Adrenal gland (tissue), 12 donors: ENCODE results near the gene NR2F2. TPM values are rescaled to one million over a fixed set of nuclear protein-coding genes. Genes with fewer than 3 reads are reported as not detected.

Experiments
- DNase-seq, 7 donors: peaks; one replicate each; pipeline ENCODE4 v3.0.0-alpha.2; 2019 to 2020
- H3K27ac ChIP-seq, 5 donors: fragments of 200-600 bp; sonication (generic) in 4 of 5; 1 replicate in 3 of 5; 2 replicates in 2 of 5; pipeline versions ENCODE4 v1.5.1 to v1.8.0; 2016 to 2020; ENCODE audit warnings: mild to moderate bottlenecking in 1 of 5
- H3K27me3 ChIP-seq: fragments of 200-600 bp; 2 replicates; pipeline ENCODE4 v1.8.0; 2021
- H3K36me3 ChIP-seq, 2 donors: fragments of 200-600 bp; replicated peaks in 1 of 2; 1 replicate in 1 of 2; 2 replicates in 1 of 2; pipeline versions ENCODE4 v1.5.1 to v1.8.0; 2018 to 2022
- H3K4me1 ChIP-seq, 2 donors: fragments of 200-600 bp; replicated peaks in 1 of 2; 1 replicate in 1 of 2; 2 replicates in 1 of 2; pipeline versions ENCODE4 v1.5.1 to v1.8.0; 2018 to 2021
- H3K4me3 ChIP-seq, 4 donors: fragments of 200-600 bp; sonication (generic) in 3 of 4; one replicate each; pipeline ENCODE4 v1.5.1; 2016 to 2018
- H3K9me3 ChIP-seq, 3 donors: fragments of 200-600 bp; sonication (generic) in 1 of 3; replicated peaks in 1 of 3; 1 replicate in 2 of 3; 2 replicates in 1 of 3; pipeline versions ENCODE4 v1.5.1 to v1.8.0; 2016 to 2021
- POLR2A ChIP-seq, 2 donors: fragments of 450-650 bp; IDR thresholded peaks; one replicate each; pipeline ENCODE4 v1.6.1; 2017; ENCODE audit warnings: antibody characterized with exemption in 2 of 2, mild to moderate bottlenecking in 2 of 2, moderate library complexity in 1 of 2
- WGBS, 4 donors: extraction: QIAGEN DNeasy Blood & Tissue Kit in 2 of 4; methylation state at CpG; one replicate each; pipeline versions ENCODE4 v1.1.5 to v1.1.7; 2013 to 2017; 5-methylcytosine and 5-hydroxymethylcytosine counted together
- intact Hi-C, 2 donors: fragments of 100-400 bp; cut with DNase I; formaldehyde crosslinking; loops; one replicate each; pipeline versions ENCODE4 v1.14.1 to v1.15.0; 2022 to 2023
- polyA plus RNA-seq, 3 donors: library from polyadenylated mRNA; stranded (reverse); fragments of 200-250 nt in 2 of 3; fragments of 350-450 nt in 1 of 3; fragmentation: Illumina TruSeq in 1 of 3; extraction: RNeasy Lipid Tissue Mini Kit (QIAGEN cat#74804) in 1 of 3; gene quantifications; one replicate each; pipeline ENCODE4 v1.2.3, GENCODE V29; 2013 to 2014
- total RNA-seq, 9 donors: library from RNA; depleted of rRNA in 4 of 9; stranded (reverse); fragments of >200 nt in 4 of 9; fragments of 120-200 nt in 1 of 9; fragmentation: NEBNext Ultra II Directional in 1 of 9; extraction: Animal tissue kit (Norgen Biotek cat#: 25700) in 1 of 9; gene quantifications; one replicate each; pipeline versions ENCODE4 v1.1.0 to v1.2.4, GENCODE V29; 2013 to 2023
- TF ChIP-seq, protein P1 (sequence below), 6 experiments: fragments of 450-650 bp in 4 of 6; fragments of 200-600 bp in 2 of 6; sonication (generic) in 1 of 6; IDR thresholded peaks; 1 replicate in 5 of 6; 2 replicates in 1 of 6; pipeline versions ENCODE4 v1.5.1 to v1.8.0; 2016 to 2021; ENCODE audit warnings: antibody characterized with exemption in 6 of 6, mild to moderate bottlenecking in 2 of 6, moderate library complexity in 1 of 6
- donor health status: healthy with polysubstance abuse.
- donor health status: Bipolar disorder and iron deficiency.
- donor health status: DM: yes; HTN: yes; CAD: no.
- donor health status: DM: no; HTN: no; CAD: no.
- donor health status: DM: no; HTN: no; CAD: no.
- donor health status: DM: yes; HTN: yes; CAD: no.

NR2F2 gene
- total and polyA plus RNA-seq, 12 donors, result 13.9 to 113 (median 47.1) TPM

DNA sequence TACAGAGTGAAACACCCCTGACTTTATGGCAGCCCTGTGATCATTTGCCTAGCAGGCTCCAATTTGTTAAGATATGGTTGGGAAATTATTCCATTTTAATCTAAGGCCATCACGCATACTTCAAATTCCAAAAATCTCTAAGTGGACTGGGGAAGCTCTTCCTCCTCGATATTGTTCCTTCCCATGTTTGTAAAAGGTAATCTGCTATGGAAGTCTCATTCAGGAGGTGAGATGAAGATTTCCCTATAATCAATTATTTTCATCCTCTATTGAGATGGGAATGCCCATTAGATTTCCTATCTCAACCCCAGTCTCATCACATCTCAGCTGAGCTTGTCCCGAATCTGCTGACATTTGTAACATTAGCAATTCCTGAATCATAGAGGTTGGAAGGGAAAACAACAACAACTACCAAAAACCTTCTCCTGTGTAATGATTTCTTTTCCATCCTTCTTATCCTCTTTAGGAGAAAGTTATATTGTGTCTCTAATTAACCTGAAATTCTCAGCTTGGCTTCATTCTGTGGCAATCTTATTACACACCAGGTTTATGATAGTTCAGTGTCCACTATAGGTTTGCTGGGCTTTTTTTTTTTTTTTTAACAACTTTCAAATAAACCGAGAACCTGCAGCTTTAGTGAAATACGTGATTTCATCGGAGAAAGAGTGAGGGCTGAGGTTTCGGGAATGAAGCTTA lies 2.2 kb upstream of the NR2F2 start:
- no peaks in the 10 kb centered on the region for H3K9me3 ChIP-seq
- 54 to 65% (median 59%) methylated on average over 7 of the region's 7 CpGs for WGBS, 4 donors
- peak overlapping the region in 4 of 5 donors; percentile 23 to 89 (median 60) for H3K27ac ChIP-seq
- no peaks in the 10 kb centered on the region for H3K36me3 ChIP-seq
- TF ChIP-seq POLR2A (IDR thresholded peaks at IDR 0.05), result no peak
- TF ChIP-seq, protein P1, sequence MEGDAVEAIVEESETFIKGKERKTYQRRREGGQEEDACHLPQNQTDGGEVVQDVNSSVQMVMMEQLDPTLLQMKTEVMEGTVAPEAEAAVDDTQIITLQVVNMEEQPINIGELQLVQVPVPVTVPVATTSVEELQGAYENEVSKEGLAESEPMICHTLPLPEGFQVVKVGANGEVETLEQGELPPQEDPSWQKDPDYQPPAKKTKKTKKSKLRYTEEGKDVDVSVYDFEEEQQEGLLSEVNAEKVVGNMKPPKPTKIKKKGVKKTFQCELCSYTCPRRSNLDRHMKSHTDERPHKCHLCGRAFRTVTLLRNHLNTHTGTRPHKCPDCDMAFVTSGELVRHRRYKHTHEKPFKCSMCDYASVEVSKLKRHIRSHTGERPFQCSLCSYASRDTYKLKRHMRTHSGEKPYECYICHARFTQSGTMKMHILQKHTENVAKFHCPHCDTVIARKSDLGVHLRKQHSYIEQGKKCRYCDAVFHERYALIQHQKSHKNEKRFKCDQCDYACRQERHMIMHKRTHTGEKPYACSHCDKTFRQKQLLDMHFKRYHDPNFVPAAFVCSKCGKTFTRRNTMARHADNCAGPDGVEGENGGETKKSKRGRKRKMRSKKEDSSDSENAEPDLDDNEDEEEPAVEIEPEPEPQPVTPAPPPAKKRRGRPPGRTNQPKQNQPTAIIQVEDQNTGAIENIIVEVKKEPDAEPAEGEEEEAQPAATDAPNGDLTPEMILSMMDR (IDR thresholded peaks at IDR 0.05), result no peak
- no peak for DNase-seq
- H3K4me3 ChIP-seq, result peak overlapping the region in 1 of 4 donors; percentile 82
- H3K4me1 ChIP-seq, result no peaks in the 10 kb centered on the region
- intact Hi-C loops, result loop anchor here in 1 of 2 donors (10.0 kb wide), 1 partner anchor 906 kb away; no protein-coding TSS in a partner anchor
- H3K27me3 ChIP-seq, result peaks cover under 1% of the 10 kb centered on the region

GRCh38 chr15:96328877-96329195 lies 1.7 kb upstream of the NR2F2 start:
- intact Hi-C loops, result loop anchor here in 1 of 2 donors (10.0 kb wide), 1 partner anchor 906 kb away; no protein-coding TSS in a partner anchor
- WGBS, 4 donors, result 56 to 70% (median 67%) methylated on average over 2 of the region's 2 CpGs
- H3K27ac ChIP-seq, result peak overlapping the region in 3 of 5 donors; percentile 23 to 84 (median 28)
- H3K4me3 ChIP-seq, result peak overlapping the region in 1 of 4 donors; percentile 82
- TF ChIP-seq, protein P1 (IDR thresholded peaks at IDR 0.05), result no peak
- TF ChIP-seq POLR2A (IDR thresholded peaks at IDR 0.05), result no peak
- DNase-seq, result no peak
- H3K27me3 ChIP-seq, result no peaks in the 10 kb centered on the region
- peaks cover 0 to 1% of the 10 kb centered on the region in 2 donors for H3K36me3 ChIP-seq
- H3K4me1 ChIP-seq, result peaks cover 0 to under 1% of the 10 kb centered on the region in 2 donors
- no peaks in the 10 kb centered on the region for H3K9me3 ChIP-seq

GRCh38 chr15:96329403-96329981 lies 1.0 kb upstream of the NR2F2 start:
- DNase-seq, result peak in 3 of 7 donors; percentile 15 to 27 (median 17)
- H3K4me1 ChIP-seq, result peaks cover 2 to 7% of the 10 kb centered on the region in 2 donors
- H3K27ac ChIP-seq, result peak overlapping the region; percentile 66 to 94 (median 83)
- TF ChIP-seq, protein P1 (IDR thresholded peaks at IDR 0.05), result no peak
- no peak for TF ChIP-seq POLR2A (IDR thresholded peaks at IDR 0.05)
- H3K36me3 ChIP-seq, result peaks cover 0 to 8% of the 10 kb centered on the region in 2 donors
- no peaks in the 10 kb centered on the region for H3K27me3 ChIP-seq
- H3K4me3 ChIP-seq, result peak overlapping the region; percentile 10 to 83 (median 62)
- WGBS, 4 donors, result 31 to 35% (median 35%) methylated on average over 8 of the region's 8 CpGs
- H3K9me3 ChIP-seq, result no peaks in the 10 kb centered on the region
- intact Hi-C loops, result loop anchor here in 1 of 2 donors (10.0 kb wide), 1 partner anchor 905 kb away; no protein-coding TSS in a partner anchor

GRCh38 chr15:96330064-96330449 lies 443 bp upstream of the NR2F2 start:
- H3K36me3 ChIP-seq, result peaks cover 0 to 13% of the 10 kb centered on the region in 2 donors

More at GRCh38 chr15:96330064-96330449, 443 bp upstream of the NR2F2 start:
- WGBS, 4 donors, result 0 to 2% (median 1%) methylated on average over 11 to 37 of the region's 37 CpGs
- H3K27ac ChIP-seq, result peak overlapping the region; percentile 66 to 94 (median 83)
- H3K4me1 ChIP-seq, result peaks cover 5 to 13% of the 10 kb centered on the region in 2 donors
- peak in 1 of 2 donors; percentile 7 for TF ChIP-seq POLR2A (IDR thresholded peaks at IDR 0.05)
- TF ChIP-seq, protein P1 (IDR thresholded peaks at IDR 0.05), result no peak
- intact Hi-C loops, result no loop called here
- H3K4me3 ChIP-seq, result peak overlapping the region; percentile 10 to 83 (median 62)
- no peaks in the 10 kb centered on the region for H3K27me3 ChIP-seq
- DNase-seq, result peak in 6 of 7 donors; percentile 72 to 86 (median 80)
- no peaks in the 10 kb centered on the region for H3K9me3 ChIP-seq
